Lower leg skin (tissue), 4 donors: ENCODE measurements around the gene UCN. TPM values are rescaled to one million over a fixed set of nuclear protein-coding genes. Genes with fewer than 3 reads are reported as not detected.

ENCODE experiments used
- DNase-seq, 2 donors: peaks; one replicate each; pipeline ENCODE4 v3.0.0-alpha.2; 2019; ENCODE audit warnings: low spot score in 2 of 2
- H3K4me3 ChIP-seq: fragments of 200-600 bp; sonication (generic); 2 replicates; pipeline ENCODE4 v1.5.1; 2017; ENCODE audit warnings: mild to moderate bottlenecking, low read depth; ENCODE audit not compliant: poor library complexity, severe bottlenecking
- POLR2A ChIP-seq, 2 donors: fragments of 450-650 bp; IDR thresholded peaks; one replicate each; pipeline ENCODE4 v1.6.1; 2016 to 2017; ENCODE audit warnings: antibody characterized with exemption in 2 of 2, mild to moderate bottlenecking in 1 of 2, moderate library complexity in 1 of 2
- WGBS, 2 donors: methylation state at CpG; one replicate each; pipeline ENCODE4 v1.1.5; 2018; 5-methylcytosine and 5-hydroxymethylcytosine counted together
- intact Hi-C: fragments of 100-400 bp; cut with DNase I; formaldehyde crosslinking; loops from one replicate; pipeline ENCODE4 v1.15.0; 2023; ENCODE audit warnings: low total_unique reads
- total RNA-seq, 4 donors: library from RNA; depleted of rRNA; stranded (reverse); fragments of >200 nt; gene quantifications; one replicate each; pipeline ENCODE4 v1.1.0, GENCODE V29; 2016
- TF ChIP-seq, protein P1 (sequence below), 3 donors: fragments of 450-650 bp; IDR thresholded peaks; one replicate each; pipeline ENCODE4 v1.5.1; 2016; ENCODE audit warnings: antibody characterized with exemption in 3 of 3, mild to moderate bottlenecking in 3 of 3, moderate library complexity in 2 of 3

UCN gene
- total RNA-seq, 4 donors from 2014 or later = 0.84 to 8.8 (median 1.3) TPM; not detected in 1

- H3K4me3 ChIP-seq = no peak overlapping the region
- no peak for DNase-seq
- no peak for TF ChIP-seq POLR2A (IDR thresholded peaks at IDR 0.05)
- TF ChIP-seq, protein P1, sequence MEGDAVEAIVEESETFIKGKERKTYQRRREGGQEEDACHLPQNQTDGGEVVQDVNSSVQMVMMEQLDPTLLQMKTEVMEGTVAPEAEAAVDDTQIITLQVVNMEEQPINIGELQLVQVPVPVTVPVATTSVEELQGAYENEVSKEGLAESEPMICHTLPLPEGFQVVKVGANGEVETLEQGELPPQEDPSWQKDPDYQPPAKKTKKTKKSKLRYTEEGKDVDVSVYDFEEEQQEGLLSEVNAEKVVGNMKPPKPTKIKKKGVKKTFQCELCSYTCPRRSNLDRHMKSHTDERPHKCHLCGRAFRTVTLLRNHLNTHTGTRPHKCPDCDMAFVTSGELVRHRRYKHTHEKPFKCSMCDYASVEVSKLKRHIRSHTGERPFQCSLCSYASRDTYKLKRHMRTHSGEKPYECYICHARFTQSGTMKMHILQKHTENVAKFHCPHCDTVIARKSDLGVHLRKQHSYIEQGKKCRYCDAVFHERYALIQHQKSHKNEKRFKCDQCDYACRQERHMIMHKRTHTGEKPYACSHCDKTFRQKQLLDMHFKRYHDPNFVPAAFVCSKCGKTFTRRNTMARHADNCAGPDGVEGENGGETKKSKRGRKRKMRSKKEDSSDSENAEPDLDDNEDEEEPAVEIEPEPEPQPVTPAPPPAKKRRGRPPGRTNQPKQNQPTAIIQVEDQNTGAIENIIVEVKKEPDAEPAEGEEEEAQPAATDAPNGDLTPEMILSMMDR (IDR thresholded peaks at IDR 0.05) = no peak
- intact Hi-C loops = no loop called here
- 76% methylated on average over 6 of the region's 6 CpGs for WGBS, 2 donors
Measured at GRCh38 chr2:27285481-27285880, 22.8 kb downstream of the UCN start.

DNA sequence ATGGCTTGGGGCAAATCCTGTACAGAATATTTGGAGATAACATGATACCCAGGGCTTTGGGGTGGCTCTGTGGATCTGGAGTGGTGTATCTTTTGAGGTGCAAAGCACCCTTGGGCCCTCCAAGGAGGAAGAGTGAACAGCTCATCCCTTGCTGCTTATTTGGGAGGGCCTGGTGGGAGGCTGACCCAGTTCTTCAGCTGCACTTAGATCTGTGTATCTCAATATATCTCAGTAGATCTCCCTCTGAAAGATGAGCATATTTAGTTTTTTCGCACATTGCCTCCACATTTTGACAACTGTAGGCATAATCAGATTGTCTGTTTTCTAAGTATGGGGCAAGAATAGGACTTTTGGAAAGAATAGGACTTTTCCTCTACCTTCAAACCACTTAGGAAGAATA, 23.2 kb downstream of the UCN start:
- H3K4me3 ChIP-seq = no peak overlapping the region
- no peak for DNase-seq
- intact Hi-C loops = loop anchor here (5.0 kb wide), 1 partner anchor 183 kb away; no protein-coding TSS in a partner anchor
- 90 to 93% methylated on average over 1 of the region's 1 CpG for WGBS, 2 donors
- TF ChIP-seq, protein P1 (IDR thresholded peaks at IDR 0.05) = no peak
- no peak for TF ChIP-seq POLR2A (IDR thresholded peaks at IDR 0.05)

GRCh38 chr2:27282892-27283291, 25.4 kb downstream of the UCN start:
- TF ChIP-seq, protein P1 (IDR thresholded peaks at IDR 0.05) = no peak
- no peak for TF ChIP-seq POLR2A (IDR thresholded peaks at IDR 0.05)
- no peak overlapping the region for H3K4me3 ChIP-seq
- 54 to 61% methylated on average over 5 of the region's 5 CpGs for WGBS, 2 donors
- no peak for DNase-seq
- intact Hi-C loops = loop anchor here (5.0 kb wide), 1 partner anchor 181 kb away; no protein-coding TSS in a partner anchor

GRCh38 chr2:27281855-27282559, 26.2 kb downstream of the UCN start, which contains the start of gene TRIM54:
Gene TRIM54 (plus strand): TSS chr2:27282429. CDS start chr2:27282732, 303 bp downstream.
- no peak within 1 kb of the TSS for H3K4me3 ChIP-seq
- DNase-seq = no peak
- WGBS, 2 donors = 52 to 57% methylated on average over 5 of the region's 5 CpGs
- intact Hi-C loops = loop anchor here (5.0 kb wide), 1 partner anchor 180 kb away; no protein-coding TSS in a partner anchor
- TF ChIP-seq, protein P1 (IDR thresholded peaks at IDR 0.05) = no peak
- no peak for TF ChIP-seq POLR2A (IDR thresholded peaks at IDR 0.05)

GRCh38 chr2:27281442-27281841, 26.8 kb downstream of the UCN start:
- intact Hi-C loops = loop anchor here (5.0 kb wide), 1 partner anchor 179 kb away; no protein-coding TSS in a partner anchor
- 61 to 68% methylated on average over 3 of the region's 3 CpGs for WGBS, 2 donors
- H3K4me3 ChIP-seq = no peak overlapping the region
- TF ChIP-seq POLR2A (IDR thresholded peaks at IDR 0.05) = no peak
- TF ChIP-seq, protein P1 (IDR thresholded peaks at IDR 0.05) = no peak
- no peak for DNase-seq
